HCT116 (cell line): ENCODE measurements around the gene CPED1. TPM values are rescaled to one million over a fixed set of nuclear protein-coding genes. Genes with fewer than 3 reads are reported as not detected.

Experiments used
- ATAC-seq: fragments of 200-7000 bp; cut with Tn5 transposase; 2 replicates; pipeline ENCODE4 v1.9.1; 2020; ENCODE audit warnings: mild to moderate bottlenecking, moderate library complexity
- BruUV-seq: library from RNA; stranded (reverse); fragments of 400-500 nt; replicated peaks from 2 replicates; lab custom pipeline; 2021; lab: Mats Ljungman, UMichigan
- CTCF ChIA-PET: fragments of 300-600 bp; sonication (Branson Sonifier 250); formaldehyde crosslinking; loops from one replicate; lab custom pipeline; 2021; ENCODE audit warnings: antibody characterized with exemption; lab: Charles Lee
- POLR2A ChIA-PET: fragments of 300-600, 350-600 bp; sonication (Branson Sonifier 250); formaldehyde crosslinking; loops from one replicate; lab custom pipeline; 2021; ENCODE audit warnings: antibody characterized with exemption; lab: Charles Lee
- RAD21 ChIA-PET, 2 experiments: fragments of 300-600 bp; sonication (Branson Sonifier 250); formaldehyde crosslinking; loops; one replicate each; lab custom pipeline; 2023; ENCODE audit warnings: low total read pairs in 2 of 2; ENCODE audit not compliant: uncharacterized antibody in 2 of 2, unreplicated experiment in 2 of 2, low non-redundant PET in 1 of 2; lab: Charles Lee
- DNase-seq: peaks from one replicate; pipeline ENCODE4 v3.0.0-alpha.2; 2010; ENCODE audit warnings: low read depth, low spot score
- H2AFZ ChIP-seq: fragments of 200-600 bp; shearing (Covaris generic), sonication (generic); 2 replicates; pipeline ENCODE4 v1.6.1; 2017; ENCODE audit warnings: low read depth, mixed run types, mixed read lengths, antibody characterized with exemption, low read length; ENCODE audit not compliant: poor library complexity, severe bottlenecking
- H3K27ac ChIP-seq: 2 replicates; pipeline ENCODE4 v1.5.1; 2012; ENCODE audit warnings: low read depth, low read length
- H3K27me3 ChIP-seq: fragments of 200-600 bp; sonication (generic); 2 replicates; pipeline ENCODE4 v1.6.1; 2016; ENCODE audit warnings: mixed run types, low read length, mixed read lengths; ENCODE audit not compliant: insufficient read depth
- H3K36me3 ChIP-seq, 2 experiments: fragments of 200-500 bp in 1 of 2; fragments of 200-600 bp in 1 of 2; sonication (Bioruptor generic) in 1 of 2; sonication (generic) in 1 of 2; 2 replicates each; pipeline versions ENCODE4 v1.5.1 to v1.6.1; 2014 to 2016; ENCODE audit warnings: low read length in 2 of 2, inconsistent platforms in 1 of 2, mixed read lengths in 1 of 2, mixed run types in 1 of 2; ENCODE audit not compliant: insufficient read depth in 2 of 2, control insufficient read depth in 1 of 2
- H3K4me1 ChIP-seq, 2 experiments: fragments of 200-600 bp in 1 of 2; sonication (generic) in 1 of 2; 2 replicates each; pipeline versions ENCODE4 v1.5.1 to v1.6.1; 2012 to 2017; ENCODE audit warnings: low read length in 2 of 2, inconsistent platforms in 1 of 2, mild to moderate bottlenecking in 1 of 2, mixed read lengths in 1 of 2, mixed run types in 1 of 2, moderate library complexity in 1 of 2; ENCODE audit not compliant: insufficient read depth in 2 of 2, control insufficient read depth in 1 of 2
- H3K4me2 ChIP-seq: fragments of 200-600 bp; sonication (generic); 2 replicates; pipeline ENCODE4 v1.6.1; 2017; ENCODE audit warnings: mixed run types, low read length, mixed read lengths
- H3K4me3 ChIP-seq, 2 experiments: fragments of 200-600 bp in 1 of 2; sonication (generic) in 1 of 2; replicated peaks in 1 of 2; 2 replicates each; pipeline ENCODE4 v1.5.1; 2011 to 2016; ENCODE audit warnings: low read length in 2 of 2, control low read depth in 1 of 2, low read depth in 1 of 2, mild to moderate bottlenecking in 1 of 2, mixed read lengths in 1 of 2, mixed run types in 1 of 2
- H3K79me2 ChIP-seq: fragments of 200-600 bp; sonication (generic); 2 replicates; pipeline ENCODE4 v1.6.1; 2017; ENCODE audit warnings: mild to moderate bottlenecking, mixed run types, low read length, moderate library complexity, mixed read lengths; ENCODE audit not compliant: insufficient read depth
- H3K9ac ChIP-seq: fragments of 200-600 bp; sonication (generic); 2 replicates; pipeline ENCODE4 v1.6.1; 2016; ENCODE audit warnings: low read length, mixed read lengths
- H3K9me2 ChIP-seq: fragments of 200-600 bp; sonication (generic), shearing (Covaris generic); 2 replicates; pipeline ENCODE4 v1.6.1; 2017; ENCODE audit warnings: mixed run types, mild to moderate bottlenecking, moderate library complexity; ENCODE audit not compliant: insufficient read depth
- H3K9me3 ChIP-seq, 2 experiments: fragments of 200-500 bp in 1 of 2; fragments of 200-600 bp in 1 of 2; sonication (Bioruptor generic) in 1 of 2; sonication (generic) in 1 of 2; 2 replicates each; pipeline ENCODE4 v1.6.1; 2014 to 2017; ENCODE audit warnings: low read length in 2 of 2, mixed read lengths in 2 of 2, inconsistent platforms in 1 of 2, low read depth in 1 of 2, mild to moderate bottlenecking in 1 of 2, mixed run types in 1 of 2, moderate library complexity in 1 of 2; ENCODE audit not compliant: control insufficient read depth in 1 of 2, insufficient read depth in 1 of 2
- H4K20me1 ChIP-seq: fragments of 200-600 bp; sonication (generic), shearing (Covaris generic); 2 replicates; pipeline ENCODE4 v1.6.1; 2017; ENCODE audit warnings: mixed run types, mild to moderate bottlenecking, moderate library complexity; ENCODE audit not compliant: insufficient read depth
- EGR1 ChIP-seq: IDR thresholded peaks from 2 replicates; pipeline ENCODE4 v1.6.1; 2012; ENCODE audit warnings: low read depth
- EZH2 ChIP-seq: fragments of 200-600 bp; sonication (generic); IDR thresholded peaks from 2 replicates; pipeline ENCODE4 v1.6.1; 2017; ENCODE audit warnings: antibody characterized with exemption, mixed run types
- FOSL1 ChIP-seq: IDR thresholded peaks from 2 replicates; pipeline ENCODE4 v1.6.1; 2012; ENCODE audit warnings: low read depth
- SP1 ChIP-seq: IDR thresholded peaks from 2 replicates; pipeline ENCODE4 v1.6.1; 2012; ENCODE audit warnings: low read depth
- TCF7L2 ChIP-seq: IDR thresholded peaks from 2 replicates; pipeline ENCODE4 v1.7.0; 2011; ENCODE audit warnings: borderline replicate concordance, inconsistent platforms; ENCODE audit not compliant: insufficient read depth, insufficient read length; ENCODE audit errors: extremely low read depth
- ZBTB33 ChIP-seq: IDR thresholded peaks from 2 replicates; pipeline ENCODE4 v1.6.1; 2011; ENCODE audit warnings: mild to moderate bottlenecking, low read length, moderate library complexity; ENCODE audit not compliant: insufficient replicate concordance; ENCODE audit errors: extremely low read depth
- intact Hi-C: fragments of 100-400 bp; cut with micrococcal nuclease; formaldehyde crosslinking; loops from 2 replicates; pipeline ENCODE4 v1.10.0; 2022
- total RNA-seq: library from RNA; stranded (reverse); gene quantifications from one replicate; pipeline ENCODE4 v1.2.1, GENCODE V29; 2021; ENCODE audit not compliant: unreplicated experiment
- TF ChIP-seq, protein P1 (sequence below): IDR thresholded peaks from 2 replicates; pipeline ENCODE4 v1.6.1; 2012; ENCODE audit warnings: low read depth

CPED1 gene
- total RNA-seq, 1 experiment from 2014 or later = 1.2 TPM

DNA sequence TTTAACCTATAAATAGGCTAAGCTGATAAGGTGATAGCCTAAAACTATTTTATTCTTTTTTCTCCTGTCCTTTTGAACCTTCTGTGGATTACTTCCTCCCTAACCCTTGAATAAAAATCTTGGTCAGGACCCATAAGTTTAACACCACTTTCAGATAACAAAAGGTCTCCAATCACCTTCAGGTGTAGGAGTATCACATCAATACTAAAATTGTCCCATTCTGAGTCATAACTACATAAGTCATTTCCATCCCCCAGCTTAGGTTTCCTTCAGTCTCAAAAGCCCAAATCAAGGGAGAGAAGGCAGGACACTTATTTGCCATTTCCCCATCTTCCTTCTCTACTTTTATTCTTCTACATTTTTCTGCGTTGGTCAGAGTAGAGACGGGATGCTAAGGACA, 283.4 kb downstream of the CPED1 start:
- intact Hi-C loops = no loop called here

GRCh38 chr7:121272676-121273075, 284.2 kb downstream of the CPED1 start:
- no peaks in the 10 kb centered on the region for H3K36me3 ChIP-seq
- TF ChIP-seq ZBTB33 (no peak), SP1 (no peak), EZH2 (no peak), EGR1 (no peak), TCF7L2 (no peak)
- TF ChIP-seq, protein P1, sequence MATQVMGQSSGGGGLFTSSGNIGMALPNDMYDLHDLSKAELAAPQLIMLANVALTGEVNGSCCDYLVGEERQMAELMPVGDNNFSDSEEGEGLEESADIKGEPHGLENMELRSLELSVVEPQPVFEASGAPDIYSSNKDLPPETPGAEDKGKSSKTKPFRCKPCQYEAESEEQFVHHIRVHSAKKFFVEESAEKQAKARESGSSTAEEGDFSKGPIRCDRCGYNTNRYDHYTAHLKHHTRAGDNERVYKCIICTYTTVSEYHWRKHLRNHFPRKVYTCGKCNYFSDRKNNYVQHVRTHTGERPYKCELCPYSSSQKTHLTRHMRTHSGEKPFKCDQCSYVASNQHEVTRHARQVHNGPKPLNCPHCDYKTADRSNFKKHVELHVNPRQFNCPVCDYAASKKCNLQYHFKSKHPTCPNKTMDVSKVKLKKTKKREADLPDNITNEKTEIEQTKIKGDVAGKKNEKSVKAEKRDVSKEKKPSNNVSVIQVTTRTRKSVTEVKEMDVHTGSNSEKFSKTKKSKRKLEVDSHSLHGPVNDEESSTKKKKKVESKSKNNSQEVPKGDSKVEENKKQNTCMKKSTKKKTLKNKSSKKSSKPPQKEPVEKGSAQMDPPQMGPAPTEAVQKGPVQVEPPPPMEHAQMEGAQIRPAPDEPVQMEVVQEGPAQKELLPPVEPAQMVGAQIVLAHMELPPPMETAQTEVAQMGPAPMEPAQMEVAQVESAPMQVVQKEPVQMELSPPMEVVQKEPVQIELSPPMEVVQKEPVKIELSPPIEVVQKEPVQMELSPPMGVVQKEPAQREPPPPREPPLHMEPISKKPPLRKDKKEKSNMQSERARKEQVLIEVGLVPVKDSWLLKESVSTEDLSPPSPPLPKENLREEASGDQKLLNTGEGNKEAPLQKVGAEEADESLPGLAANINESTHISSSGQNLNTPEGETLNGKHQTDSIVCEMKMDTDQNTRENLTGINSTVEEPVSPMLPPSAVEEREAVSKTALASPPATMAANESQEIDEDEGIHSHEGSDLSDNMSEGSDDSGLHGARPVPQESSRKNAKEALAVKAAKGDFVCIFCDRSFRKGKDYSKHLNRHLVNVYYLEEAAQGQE = no peak
- DNase-seq = no peak
- H3K4me1 ChIP-seq = peaks cover 18 to 24% of the 10 kb centered on the region in 2 experiments
- POLR2A ChIA-PET = no interaction called here
- BruUV-seq = no TSS peak
- H3K9me2 ChIP-seq = no peaks in the 10 kb centered on the region
- CTCF ChIA-PET = no interaction called here
- H3K27me3 ChIP-seq = no peaks in the 10 kb centered on the region
- RAD21 ChIA-PET = no interaction called here
- H3K9ac ChIP-seq = no peak overlapping the region
- H3K79me2 ChIP-seq = no peaks in the 10 kb centered on the region
- intact Hi-C loops = no loop called here
- H3K4me3 ChIP-seq = no peak overlapping the region
- no peak overlapping the region for H3K27ac ChIP-seq
- ATAC-seq = no peak
- H4K20me1 ChIP-seq = no peaks in the 10 kb centered on the region
- H2AFZ ChIP-seq = no peak overlapping the region
- H3K9me3 ChIP-seq = no peaks in the 10 kb centered on the region
- peak overlapping the region; percentile 30; the same call in 1 of the 2 replicates for H3K4me2 ChIP-seq

More for the DNA sequence above, 283.4 kb downstream of the CPED1 start:
- Histone ChIP-seq H3K9me2 (no peaks in the 10 kb centered on the region), H3K4me3 (no peak overlapping the region), H3K4me1 (peaks cover 17 to 23% of the 10 kb centered on the region in 2 experiments; a peak in 3 of 4 replicates), H4K20me1 (no peaks in the 10 kb centered on the region), H3K27ac (no peak overlapping the region), H3K79me2 (no peaks in the 10 kb centered on the region), H3K9ac (no peak overlapping the region), H3K4me2 (peak overlapping the region; percentile 30), H2AFZ (no peak overlapping the region), H3K36me3 (no peaks in the 10 kb centered on the region), H3K27me3 (no peaks in the 10 kb centered on the region), H3K9me3 (no peaks in the 10 kb centered on the region)
- no TSS peak for BruUV-seq
- TF ChIP-seq FOSL1 = 0 out of 2 replicates have a peak, but pooled peaks have one; percentile 42
- TF ChIP-seq EGR1 = no peak
- DNase-seq (no peak), ATAC-seq (no peak)
- ChIA-PET POLR2A (no interaction called here), RAD21 (no interaction called here), CTCF (no interaction called here)
